ES-I3 (cell line): ENCODE measurements around the gene CCDC82.

Experiments
- H3K36me3 ChIP-seq: 2 replicates; pipeline ENCODE4 v1.6.1; 2013; ENCODE audit warnings: mild to moderate bottlenecking, low read length, control low read depth, moderate library complexity; ENCODE audit not compliant: insufficient read depth
- H3K4me1 ChIP-seq: 2 replicates; pipeline ENCODE4 v1.6.1; 2013; ENCODE audit warnings: mild to moderate bottlenecking, control low read depth, low read length; ENCODE audit not compliant: insufficient read depth
- H3K9ac ChIP-seq: 2 replicates; pipeline ENCODE4 v1.6.1; 2013; ENCODE audit warnings: low read depth, mild to moderate bottlenecking, low read length, moderate library complexity
- H3K9me3 ChIP-seq: 2 replicates; pipeline ENCODE4 v1.6.1; 2013; ENCODE audit warnings: mild to moderate bottlenecking, low read length, moderate library complexity; ENCODE audit not compliant: control insufficient read depth, insufficient read depth

The CCDC82 gene

DNA sequence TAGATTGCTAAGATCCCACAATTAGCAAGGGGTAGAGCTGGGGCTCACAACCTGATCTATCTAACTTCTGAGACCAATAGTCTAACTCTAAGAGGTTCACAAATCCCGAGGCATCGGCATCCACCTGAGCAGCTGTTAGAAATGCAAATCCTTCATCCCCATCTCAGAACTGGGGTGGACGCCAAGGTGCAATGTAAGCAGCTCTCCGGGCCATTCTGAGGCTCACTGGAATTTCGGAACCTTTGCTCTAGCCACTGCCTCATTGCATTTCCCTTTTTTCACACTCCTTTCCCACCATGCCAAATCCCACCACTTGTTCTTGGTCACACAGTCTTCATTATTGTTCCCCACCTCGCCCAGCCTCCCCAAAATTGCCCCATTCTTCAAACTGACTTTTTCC, 76.5 kb downstream of the CCDC82 start:
- Histone ChIP-seq H3K9me3 (no peaks in the 10 kb centered on the region), H3K9ac (no peak overlapping the region), H3K4me1 (peaks cover 36% of the 10 kb centered on the region), H3K36me3 (no peaks in the 10 kb centered on the region)

DNA sequence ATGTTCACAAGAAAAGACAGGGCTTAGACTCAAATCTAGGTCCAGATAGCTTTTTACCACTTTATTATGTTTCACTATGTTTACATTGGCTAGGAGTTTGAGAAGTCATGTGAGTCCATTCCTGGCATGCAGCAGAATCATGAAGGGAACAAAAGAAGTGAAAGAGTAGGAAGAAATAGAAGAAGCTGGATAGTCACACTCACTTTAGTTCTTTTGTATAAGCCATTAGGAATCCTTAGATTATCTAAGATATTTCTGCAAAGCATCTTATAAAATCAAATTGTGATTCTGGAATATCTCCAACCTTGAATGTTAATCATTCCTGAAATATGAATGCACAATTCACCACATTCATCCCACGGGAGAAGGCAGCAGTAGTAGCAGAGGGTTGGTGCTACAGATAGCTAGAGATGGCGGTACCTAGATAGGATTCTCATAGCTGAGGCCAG, 78.6 kb downstream of the CCDC82 start:
- H3K9me3 ChIP-seq: no peaks in the 10 kb centered on the region
- H3K36me3 ChIP-seq: no peaks in the 10 kb centered on the region
- H3K9ac ChIP-seq: no peak overlapping the region
- peaks cover 46% of the 10 kb centered on the region for H3K4me1 ChIP-seq

DNA sequence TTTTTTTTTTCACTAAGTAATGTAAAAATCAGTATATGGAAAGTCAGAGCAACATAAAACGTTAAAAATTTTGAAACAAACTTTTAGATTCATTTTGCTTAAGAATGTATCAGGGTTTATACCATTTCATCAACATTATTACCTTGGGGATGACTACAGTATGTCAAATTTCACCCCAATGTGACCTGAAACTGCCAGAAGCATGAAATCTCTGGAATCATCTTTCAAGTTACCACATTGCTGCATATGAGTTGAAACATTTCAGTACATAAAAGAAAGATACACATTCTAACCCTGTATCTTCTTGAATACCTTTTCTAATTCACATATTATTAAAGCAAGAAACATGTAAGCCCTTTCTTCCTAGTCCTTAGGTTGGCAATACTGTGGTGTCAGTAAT, 79.5 kb downstream of the CCDC82 start:
- Histone ChIP-seq H3K4me1 (peaks cover 48% of the 10 kb centered on the region), H3K36me3 (no peaks in the 10 kb centered on the region), H3K9me3 (no peaks in the 10 kb centered on the region), H3K9ac (no peak overlapping the region)

DNA sequence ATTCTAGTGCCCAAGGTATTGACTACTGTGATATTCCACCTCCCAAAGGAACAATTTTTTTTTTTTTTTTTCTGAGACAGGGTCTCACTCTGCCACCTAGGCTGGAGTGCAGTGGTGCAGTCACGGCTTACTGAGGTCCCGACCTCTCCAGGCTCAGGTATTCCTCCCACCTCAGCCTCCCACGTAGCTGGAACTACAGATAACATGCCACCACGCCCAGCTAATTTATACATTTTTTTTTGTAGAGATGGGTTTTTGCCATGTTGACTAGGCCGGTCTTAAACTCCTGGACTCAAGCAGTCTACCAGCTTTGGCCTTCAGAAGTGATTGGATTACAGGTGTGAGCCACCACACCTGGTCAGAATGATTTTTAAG, 80.1 kb downstream of the CCDC82 start:
- Histone ChIP-seq H3K4me1 (peaks cover 44% of the 10 kb centered on the region), H3K9ac (no peak overlapping the region)

DNA sequence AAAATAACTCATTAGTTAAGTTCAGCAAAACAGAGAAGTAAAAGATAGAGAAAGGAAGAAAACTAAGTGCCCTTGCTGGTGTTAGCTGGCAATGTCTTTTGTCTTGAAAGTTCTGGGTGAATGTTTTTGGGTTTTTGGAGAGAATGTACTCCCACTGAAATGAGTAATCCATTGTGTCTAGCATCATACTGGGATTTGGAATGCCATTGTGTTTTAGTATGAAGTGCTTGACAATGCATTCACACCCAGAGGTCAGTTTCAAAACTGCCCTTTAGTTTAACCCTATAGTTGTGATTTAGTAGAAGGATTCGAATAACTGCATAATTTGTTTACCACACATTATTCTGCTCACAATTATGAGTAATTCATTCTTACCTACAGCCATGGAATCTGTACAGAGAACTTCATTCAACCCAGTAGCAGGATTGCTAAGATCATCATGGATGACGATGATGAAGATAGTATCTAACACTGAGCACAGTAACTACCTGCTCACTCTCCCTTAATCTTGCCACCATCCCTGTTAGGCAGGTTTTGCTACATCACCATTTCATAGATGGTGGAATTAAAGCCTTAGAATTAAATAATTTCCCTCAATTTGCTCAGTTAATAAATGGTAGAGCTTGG, 80.6 kb downstream of the CCDC82 start:
- peaks cover 39% of the 10 kb centered on the region for H3K4me1 ChIP-seq
- no peaks in the 10 kb centered on the region for H3K36me3 ChIP-seq
- no peak overlapping the region for H3K9ac ChIP-seq
- no peaks in the 10 kb centered on the region for H3K9me3 ChIP-seq

More for the DNA sequence above, 80.1 kb downstream of the CCDC82 start:
- Histone ChIP-seq H3K36me3 (no peaks in the 10 kb centered on the region), H3K9me3 (no peaks in the 10 kb centered on the region)

DNA sequence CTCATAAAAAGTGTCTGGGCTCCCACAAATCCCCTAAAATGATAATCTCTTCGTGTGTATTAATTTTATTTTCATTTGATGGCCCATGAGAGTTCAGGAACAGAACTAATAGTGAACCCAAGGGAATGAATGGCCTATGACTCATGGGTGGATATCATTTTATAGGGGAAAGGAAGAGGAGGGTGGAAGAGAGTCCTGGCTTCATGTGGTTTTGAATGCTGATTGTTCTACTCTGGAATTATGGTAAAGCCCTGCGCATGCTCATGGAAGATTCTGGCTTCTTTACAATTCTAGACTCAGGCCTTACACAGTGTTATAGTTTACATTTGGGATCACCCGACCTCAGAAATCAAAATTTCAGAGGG, 82.0 kb downstream of the CCDC82 start:
- Histone ChIP-seq H3K9me3 (no peaks in the 10 kb centered on the region), H3K36me3 (no peaks in the 10 kb centered on the region), H3K9ac (peak overlapping the region; percentile 19; the same call in 1 of the 2 replicates), H3K4me1 (peaks cover 29% of the 10 kb centered on the region)

DNA sequence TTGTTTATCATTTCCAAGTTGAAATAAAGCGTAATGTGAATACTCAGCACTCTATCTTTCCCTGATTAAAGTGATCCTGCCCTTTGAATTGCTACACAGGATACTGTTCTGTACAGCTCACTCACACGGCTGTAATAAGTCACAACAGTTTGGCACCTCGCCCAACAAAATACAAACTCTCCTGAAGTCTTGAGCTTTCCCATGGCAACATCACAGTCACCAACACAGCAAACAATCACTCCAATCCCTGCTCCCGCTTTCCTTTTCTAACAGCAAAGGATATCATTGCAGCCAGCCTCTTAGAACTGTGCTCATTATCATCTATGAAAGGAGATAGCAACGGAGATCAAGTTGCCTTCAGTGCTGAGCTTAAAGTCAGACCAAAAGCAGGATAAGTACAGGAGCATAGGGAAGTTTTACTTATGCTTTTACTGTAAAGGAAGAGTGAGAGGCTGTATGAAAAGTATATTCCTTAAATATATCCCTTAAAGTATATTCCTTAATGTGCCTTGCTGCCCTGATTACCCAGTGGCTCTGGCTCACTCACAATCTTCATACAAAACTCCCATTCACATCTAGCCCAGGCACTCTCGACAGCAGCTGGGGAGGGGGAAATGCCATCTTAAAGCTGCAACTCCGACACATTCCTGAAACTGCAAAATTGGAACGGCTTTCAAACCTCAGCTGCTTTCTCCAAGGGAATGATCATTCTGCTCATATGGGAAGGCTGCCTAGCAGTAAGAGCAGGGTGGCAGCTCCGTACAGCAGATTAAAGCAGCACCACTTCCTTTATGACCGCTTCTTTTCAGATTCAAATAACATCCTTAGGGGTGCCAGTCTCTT, 82.6 kb downstream of the CCDC82 start:
- H3K9ac ChIP-seq: peak overlapping the region; percentile 19; the same call in 1 of the 2 replicates

DNA sequence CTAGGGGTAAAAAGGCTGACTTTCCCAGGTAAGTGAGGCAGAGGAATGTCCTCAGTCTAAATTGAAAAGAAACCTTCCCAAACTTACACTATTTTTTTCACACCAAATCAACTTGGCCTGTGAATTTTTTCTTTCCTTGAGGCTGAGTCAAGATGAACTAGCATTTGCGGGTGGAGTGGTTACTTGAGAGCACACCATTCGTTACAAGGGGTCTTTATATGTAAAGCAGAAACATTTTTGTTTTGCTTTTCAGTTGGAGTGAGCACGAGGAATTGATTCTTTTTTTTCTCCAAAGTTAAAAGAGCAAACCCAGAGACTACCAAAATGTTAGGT, 83.1 kb downstream of the CCDC82 start:
- peaks cover 29% of the 10 kb centered on the region for H3K4me1 ChIP-seq

More for the DNA sequence above, 82.6 kb downstream of the CCDC82 start:
- no peaks in the 10 kb centered on the region for H3K36me3 ChIP-seq
- no peaks in the 10 kb centered on the region for H3K9me3 ChIP-seq
- H3K4me1 ChIP-seq: peaks cover 29% of the 10 kb centered on the region

DNA sequence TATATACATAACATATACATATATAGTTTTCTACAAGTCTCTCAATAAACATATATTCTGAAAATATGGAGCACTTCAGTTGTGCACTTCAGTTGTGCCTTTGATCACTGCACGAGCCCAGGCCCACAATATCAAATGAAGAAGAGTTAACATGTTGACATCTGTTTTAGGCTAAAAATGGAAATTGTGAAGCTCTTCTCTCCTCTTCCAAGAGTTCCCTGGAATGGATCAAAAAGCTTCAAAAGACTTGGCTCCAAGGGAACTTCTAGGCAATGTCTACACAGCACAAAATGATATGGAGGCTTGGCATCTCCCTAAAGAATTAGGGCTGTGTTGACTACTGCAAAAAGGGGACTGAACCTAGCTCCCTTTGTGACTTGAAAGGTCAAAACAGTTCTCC, 83.6 kb downstream of the CCDC82 start:
- no peaks in the 10 kb centered on the region for H3K9me3 ChIP-seq
- H3K36me3 ChIP-seq: no peaks in the 10 kb centered on the region
- no peak overlapping the region for H3K9ac ChIP-seq
- peaks cover 29% of the 10 kb centered on the region for H3K4me1 ChIP-seq

More for the DNA sequence above, 83.1 kb downstream of the CCDC82 start:
- Histone ChIP-seq H3K9me3 (no peaks in the 10 kb centered on the region), H3K36me3 (no peaks in the 10 kb centered on the region), H3K9ac (no peak overlapping the region)

DNA sequence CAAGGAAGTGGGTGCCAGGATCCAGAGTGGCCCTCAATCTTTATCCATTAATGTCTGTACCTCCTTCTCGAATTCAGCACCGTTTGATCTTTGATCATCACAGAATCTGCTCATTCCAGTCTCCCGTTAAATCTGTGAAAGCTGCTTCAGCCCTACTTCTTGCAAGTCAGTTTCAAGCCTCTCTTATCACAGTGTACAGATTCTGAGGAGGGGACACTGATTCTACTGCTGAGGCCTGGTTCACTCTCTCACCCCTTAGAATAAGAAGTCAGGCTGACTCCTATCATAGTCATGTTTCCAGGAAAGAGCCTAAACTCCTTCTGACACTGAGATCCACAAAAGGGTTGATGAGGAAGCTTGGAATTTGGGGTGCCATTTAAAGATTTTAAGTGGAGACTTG, 85.7 kb downstream of the CCDC82 start:
- peaks cover 32% of the 10 kb centered on the region for H3K4me1 ChIP-seq

DNA sequence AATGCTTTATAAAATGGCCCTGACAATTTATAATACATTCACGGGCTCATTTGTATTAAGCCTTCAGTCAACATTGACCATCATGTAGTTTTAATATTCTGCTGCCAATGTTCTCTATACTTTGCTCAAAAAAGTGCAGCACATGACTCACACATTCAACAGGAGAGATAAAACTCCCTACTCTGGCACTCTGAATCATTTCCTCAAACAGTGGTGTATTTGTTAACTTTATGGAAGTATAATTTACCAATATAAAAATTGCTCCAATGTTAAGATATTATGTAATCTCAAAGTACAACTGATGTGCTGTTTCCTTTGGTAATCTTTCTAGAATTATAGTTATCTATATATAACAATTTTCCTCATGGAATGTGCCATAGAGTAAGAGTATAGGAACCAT, 86.6 kb downstream of the CCDC82 start:
- H3K36me3 ChIP-seq: no peaks in the 10 kb centered on the region
- H3K9me3 ChIP-seq: no peaks in the 10 kb centered on the region
- peaks cover 26% of the 10 kb centered on the region for H3K4me1 ChIP-seq
- no peak overlapping the region for H3K9ac ChIP-seq

More for the DNA sequence above, 85.7 kb downstream of the CCDC82 start:
- Histone ChIP-seq H3K36me3 (no peaks in the 10 kb centered on the region), H3K9me3 (no peaks in the 10 kb centered on the region), H3K9ac (no peak overlapping the region)
